ENCODE results near the gene CTXND2.

Gene CTXND2

GRCh38 chr1:150869683-150870082, 17.3 kb upstream of the CTXND2 start:
- Histone ChIP-seq H3K4me1 (ENCODE audit: low read depth, poor library complexity, severe bottlenecking) (peaks cover 14% of the 10 kb centered on the region), H4K20me1 (ENCODE audit: insufficient read depth) (peaks cover 3% of the 10 kb centered on the region), H2AFZ (ENCODE audit: low read depth) (no peak overlapping the region), H3K4me3 (IDR thresholded peaks at IDR 0.05; ENCODE audit: insufficient read depth, low read depth, low read length) (no peak overlapping the region), H3K9ac (no peak overlapping the region), H3K27me3 (ENCODE audit: insufficient read depth, low read depth) (no peaks in the 10 kb centered on the region), H3K36me3 (ENCODE audit: insufficient read depth) (no peaks in the 10 kb centered on the region), H3K79me2 (ENCODE audit: insufficient read depth, low read depth) (peaks cover 36% of the 10 kb centered on the region), H3K27ac (no peak overlapping the region), H3K4me2 (no peak overlapping the region)
- TF ChIP-seq, protein P1, sequence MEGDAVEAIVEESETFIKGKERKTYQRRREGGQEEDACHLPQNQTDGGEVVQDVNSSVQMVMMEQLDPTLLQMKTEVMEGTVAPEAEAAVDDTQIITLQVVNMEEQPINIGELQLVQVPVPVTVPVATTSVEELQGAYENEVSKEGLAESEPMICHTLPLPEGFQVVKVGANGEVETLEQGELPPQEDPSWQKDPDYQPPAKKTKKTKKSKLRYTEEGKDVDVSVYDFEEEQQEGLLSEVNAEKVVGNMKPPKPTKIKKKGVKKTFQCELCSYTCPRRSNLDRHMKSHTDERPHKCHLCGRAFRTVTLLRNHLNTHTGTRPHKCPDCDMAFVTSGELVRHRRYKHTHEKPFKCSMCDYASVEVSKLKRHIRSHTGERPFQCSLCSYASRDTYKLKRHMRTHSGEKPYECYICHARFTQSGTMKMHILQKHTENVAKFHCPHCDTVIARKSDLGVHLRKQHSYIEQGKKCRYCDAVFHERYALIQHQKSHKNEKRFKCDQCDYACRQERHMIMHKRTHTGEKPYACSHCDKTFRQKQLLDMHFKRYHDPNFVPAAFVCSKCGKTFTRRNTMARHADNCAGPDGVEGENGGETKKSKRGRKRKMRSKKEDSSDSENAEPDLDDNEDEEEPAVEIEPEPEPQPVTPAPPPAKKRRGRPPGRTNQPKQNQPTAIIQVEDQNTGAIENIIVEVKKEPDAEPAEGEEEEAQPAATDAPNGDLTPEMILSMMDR (conservative IDR thresholded peaks at IDR 0.05; ENCODE audit: low read depth, low read length), result peak; percentile 34; the same call in 1 of the 2 replicates

DNA sequence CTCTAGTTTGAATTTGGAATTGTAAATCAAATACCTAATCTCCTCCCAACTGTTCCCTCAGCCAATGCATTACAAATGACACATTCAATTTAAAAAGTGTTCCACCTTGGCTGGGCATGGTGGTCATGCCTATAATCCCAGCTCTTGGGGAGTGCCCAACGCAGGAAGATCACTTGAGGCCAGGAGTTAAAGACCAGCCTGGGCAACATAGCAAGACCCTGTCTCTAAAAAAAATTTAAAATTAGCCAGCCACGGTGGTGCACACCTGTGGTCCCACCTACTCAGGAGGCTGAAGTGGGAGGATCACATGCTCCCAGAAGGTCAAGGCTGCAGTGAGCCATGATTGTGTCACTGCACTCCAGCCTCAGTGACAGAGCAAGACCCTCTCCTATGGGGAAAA, 14.4 kb upstream of the CTXND2 start:
- Histone ChIP-seq H3K36me3 (ENCODE audit: insufficient read depth) (no peaks in the 10 kb centered on the region), H3K27me3 (ENCODE audit: insufficient read depth, low read depth) (no peaks in the 10 kb centered on the region), H3K79me2 (ENCODE audit: insufficient read depth, low read depth) (peaks cover 48% of the 10 kb centered on the region), H3K4me2 (no peak overlapping the region), H3K27ac (no peak overlapping the region), H3K4me1 (ENCODE audit: low read depth, poor library complexity, severe bottlenecking) (peaks cover 29% of the 10 kb centered on the region), H2AFZ (ENCODE audit: low read depth) (no peak overlapping the region), H4K20me1 (ENCODE audit: insufficient read depth) (peaks cover 3% of the 10 kb centered on the region), H3K9ac (no peak overlapping the region), H3K4me3 (IDR thresholded peaks at IDR 0.05; ENCODE audit: insufficient read depth, low read depth, low read length) (no peak overlapping the region)
- TF ChIP-seq, protein P1 (conservative IDR thresholded peaks at IDR 0.05; ENCODE audit: low read depth, low read length), result no peak

- Histone ChIP-seq H3K27ac (no peak overlapping the region), H3K4me3 (IDR thresholded peaks at IDR 0.05; ENCODE audit: insufficient read depth, low read depth, low read length) (no peak overlapping the region), H3K9ac (no peak overlapping the region), H3K4me1 (ENCODE audit: low read depth, poor library complexity, severe bottlenecking) (peaks cover 29% of the 10 kb centered on the region), H4K20me1 (ENCODE audit: insufficient read depth) (peaks cover 3% of the 10 kb centered on the region), H2AFZ (ENCODE audit: low read depth) (no peak overlapping the region), H3K79me2 (ENCODE audit: insufficient read depth, low read depth) (peaks cover 43% of the 10 kb centered on the region), H3K4me2 (no peak overlapping the region), H3K36me3 (ENCODE audit: insufficient read depth) (no peaks in the 10 kb centered on the region), H3K27me3 (ENCODE audit: insufficient read depth, low read depth) (no peaks in the 10 kb centered on the region)
- TF ChIP-seq, protein P1 (conservative IDR thresholded peaks at IDR 0.05; ENCODE audit: low read depth, low read length), result no peak
These were observed 13.4 kb upstream of the CTXND2 start for GRCh38 chr1:150873521-150873920.

DNA sequence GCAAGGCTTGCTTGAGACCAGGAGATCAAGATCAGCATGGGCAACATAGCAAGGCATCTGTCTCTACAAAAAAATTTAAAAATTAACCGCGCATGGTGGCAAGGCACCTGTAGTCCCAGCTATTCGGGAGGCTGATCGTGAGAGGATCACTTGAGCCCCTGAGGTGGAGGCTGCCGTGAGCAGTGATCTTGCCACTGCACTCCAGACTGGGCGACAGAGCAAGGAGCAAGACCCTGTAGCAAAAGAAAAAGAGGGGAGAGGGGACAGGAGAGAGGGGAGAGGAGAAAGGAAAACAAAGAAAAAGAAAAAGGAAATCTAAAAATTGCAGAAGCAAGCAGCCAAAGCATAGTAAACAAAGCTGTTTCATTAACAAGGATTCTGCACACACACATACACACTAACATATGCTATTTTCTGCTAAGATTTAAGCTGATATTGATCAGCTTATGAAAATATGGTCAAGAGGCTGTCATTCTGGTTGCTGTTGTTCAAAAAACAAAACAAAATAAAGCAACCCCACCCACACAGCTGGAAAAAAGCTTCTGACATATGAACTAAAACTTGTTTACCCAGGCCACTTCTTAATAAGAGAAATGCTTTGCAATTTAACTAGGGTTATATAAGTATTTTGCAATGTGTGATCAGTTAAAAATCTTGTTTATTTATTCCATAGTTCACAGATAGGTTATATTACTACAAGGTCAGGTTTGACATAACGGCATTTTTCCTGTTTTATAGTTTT, 12.3 kb upstream of the CTXND2 start:
- Histone ChIP-seq H3K36me3 (ENCODE audit: insufficient read depth) (no peaks in the 10 kb centered on the region), H3K27me3 (ENCODE audit: insufficient read depth, low read depth) (no peaks in the 10 kb centered on the region), H3K79me2 (ENCODE audit: insufficient read depth, low read depth) (peaks cover 43% of the 10 kb centered on the region), H3K4me2 (peak overlapping the region; percentile 84), H4K20me1 (ENCODE audit: insufficient read depth) (peaks cover 3% of the 10 kb centered on the region), H3K9ac (peak overlapping the region; percentile 61; the same call in 1 of the 2 replicates), H3K4me1 (ENCODE audit: low read depth, poor library complexity, severe bottlenecking) (peaks cover 29% of the 10 kb centered on the region), H3K27ac (no peak overlapping the region), H2AFZ (ENCODE audit: low read depth) (peak overlapping the region; percentile 77; the same call in 1 of the 2 replicates), H3K4me3 (IDR thresholded peaks at IDR 0.05; ENCODE audit: insufficient read depth, low read depth, low read length) (no peak overlapping the region)
- TF ChIP-seq, protein P1 (conservative IDR thresholded peaks at IDR 0.05; ENCODE audit: low read depth, low read length), result no peak
